ENCODE data around the gene AMPH. TPM values are rescaled to one million over a fixed set of nuclear protein-coding genes. Genes with fewer than 3 reads are reported as not detected.

Gene AMPH
- total RNA-seq, 1 donor from 2014 or later, result 1.2 TPM

- intact Hi-C loops (cut with DNase I), result no loop called here
- Histone ChIP-seq H3K4me1 (no peaks in the 10 kb centered on the region), H3K4me3 (no peak overlapping the region), H3K36me3 (no peaks in the 10 kb centered on the region), H3K9me3 (no peaks in the 10 kb centered on the region), H3K27ac (no peak overlapping the region), H3K27me3 (ENCODE audit: low read depth) (no peaks in the 10 kb centered on the region)
- DNase-seq, result no peak
- ATAC-seq, result no peak
- no peak for TF ChIP-seq CTCF (IDR thresholded peaks at IDR 0.05)
Measured at GRCh38 chr7:38502848-38503247, 128.3 kb downstream of the AMPH start.

GRCh38 chr7:38502289-38502688, 128.9 kb downstream of the AMPH start:
- no peak for TF ChIP-seq CTCF (IDR thresholded peaks at IDR 0.05)
- Histone ChIP-seq H3K4me1 (no peaks in the 10 kb centered on the region), H3K27ac (no peak overlapping the region), H3K27me3 (ENCODE audit: low read depth) (no peaks in the 10 kb centered on the region), H3K4me3 (no peak overlapping the region), H3K9me3 (no peaks in the 10 kb centered on the region), H3K36me3 (no peaks in the 10 kb centered on the region)
- intact Hi-C loops (cut with DNase I), result no loop called here
- DNase-seq (no peak), ATAC-seq (no peak)

- Histone ChIP-seq H3K36me3 (no peaks in the 10 kb centered on the region), H3K4me3 (no peak overlapping the region), H3K4me1 (no peaks in the 10 kb centered on the region), H3K27me3 (ENCODE audit: low read depth) (no peaks in the 10 kb centered on the region), H3K27ac (no peak overlapping the region), H3K9me3 (no peaks in the 10 kb centered on the region)
- TF ChIP-seq CTCF (IDR thresholded peaks at IDR 0.05), result no peak
- ATAC-seq (no peak), DNase-seq (no peak)
- intact Hi-C loops (cut with DNase I), result no loop called here
Measured at GRCh38 chr7:38492010-38492409, 139.2 kb downstream of the AMPH start.

GRCh38 chr7:38482521-38482920, 148.7 kb downstream of the AMPH start:
- no peak for DNase-seq
- Histone ChIP-seq H3K27ac (no peak overlapping the region), H3K9me3 (no peaks in the 10 kb centered on the region), H3K27me3 (ENCODE audit: low read depth) (no peaks in the 10 kb centered on the region), H3K4me3 (no peak overlapping the region), H3K4me1 (no peaks in the 10 kb centered on the region), H3K36me3 (no peaks in the 10 kb centered on the region)
- ATAC-seq, result no peak
- no peak for TF ChIP-seq CTCF (IDR thresholded peaks at IDR 0.05)
- intact Hi-C loops (cut with DNase I), result no loop called here

GRCh38 chr7:38481401-38481800, 149.8 kb downstream of the AMPH start:
- TF ChIP-seq CTCF (IDR thresholded peaks at IDR 0.05), result no peak
- no peaks in the 10 kb centered on the region for H3K4me1 ChIP-seq
- H3K27ac ChIP-seq, result no peak overlapping the region
- no peak overlapping the region for H3K4me3 ChIP-seq
- intact Hi-C loops (cut with DNase I), result no loop called here
- ATAC-seq (no peak), DNase-seq (no peak)
- H3K36me3 ChIP-seq, result no peaks in the 10 kb centered on the region
- H3K9me3 ChIP-seq, result no peaks in the 10 kb centered on the region
- no peaks in the 10 kb centered on the region for H3K27me3 ChIP-seq (ENCODE audit: low read depth)

GRCh38 chr7:38478404-38478803, 152.8 kb downstream of the AMPH start:
- intact Hi-C loops (cut with DNase I), result no loop called here
- no peaks in the 10 kb centered on the region for H3K27me3 ChIP-seq (ENCODE audit: low read depth)
- TF ChIP-seq CTCF (IDR thresholded peaks at IDR 0.05), result no peak

More at GRCh38 chr7:38478404-38478803, 152.8 kb downstream of the AMPH start:
- H3K4me1 ChIP-seq, result no peaks in the 10 kb centered on the region
- DNase-seq, result no peak
- no peaks in the 10 kb centered on the region for H3K36me3 ChIP-seq
- no peaks in the 10 kb centered on the region for H3K9me3 ChIP-seq
- H3K4me3 ChIP-seq, result no peak overlapping the region
- no peak overlapping the region for H3K27ac ChIP-seq
- ATAC-seq, result no peak
